ENCODE results near the gene PSMC6.
"Not testable (repeated sequence)": the region's sequence is repeated elsewhere in the genome, so short reads cannot be mapped to it uniquely, and the experiment has no call there.

DNA sequence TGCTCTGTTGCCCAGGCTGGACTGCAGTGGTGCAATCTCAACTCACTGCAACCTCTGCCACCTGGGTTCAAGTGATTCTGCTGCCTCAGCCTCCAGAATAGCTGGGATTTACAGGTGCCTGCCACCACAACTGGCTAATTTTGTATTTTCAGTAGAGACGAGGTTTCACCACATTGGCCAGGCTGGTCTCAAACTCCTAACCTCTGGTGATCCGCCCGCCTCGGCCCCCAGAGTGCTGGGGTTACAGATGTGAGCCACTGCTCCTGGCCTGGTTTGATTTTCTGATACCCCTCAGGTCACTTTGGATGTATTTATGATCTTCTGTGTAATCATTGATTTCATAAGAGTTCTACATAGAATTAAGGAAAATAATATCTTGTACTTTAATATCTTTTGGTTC is 55.9 kb downstream of the PSMC6 start:
- TF ChIP-seq, protein P1, sequence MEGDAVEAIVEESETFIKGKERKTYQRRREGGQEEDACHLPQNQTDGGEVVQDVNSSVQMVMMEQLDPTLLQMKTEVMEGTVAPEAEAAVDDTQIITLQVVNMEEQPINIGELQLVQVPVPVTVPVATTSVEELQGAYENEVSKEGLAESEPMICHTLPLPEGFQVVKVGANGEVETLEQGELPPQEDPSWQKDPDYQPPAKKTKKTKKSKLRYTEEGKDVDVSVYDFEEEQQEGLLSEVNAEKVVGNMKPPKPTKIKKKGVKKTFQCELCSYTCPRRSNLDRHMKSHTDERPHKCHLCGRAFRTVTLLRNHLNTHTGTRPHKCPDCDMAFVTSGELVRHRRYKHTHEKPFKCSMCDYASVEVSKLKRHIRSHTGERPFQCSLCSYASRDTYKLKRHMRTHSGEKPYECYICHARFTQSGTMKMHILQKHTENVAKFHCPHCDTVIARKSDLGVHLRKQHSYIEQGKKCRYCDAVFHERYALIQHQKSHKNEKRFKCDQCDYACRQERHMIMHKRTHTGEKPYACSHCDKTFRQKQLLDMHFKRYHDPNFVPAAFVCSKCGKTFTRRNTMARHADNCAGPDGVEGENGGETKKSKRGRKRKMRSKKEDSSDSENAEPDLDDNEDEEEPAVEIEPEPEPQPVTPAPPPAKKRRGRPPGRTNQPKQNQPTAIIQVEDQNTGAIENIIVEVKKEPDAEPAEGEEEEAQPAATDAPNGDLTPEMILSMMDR (conservative IDR thresholded peaks at IDR 0.05 in 1 of 2, IDR thresholded peaks at IDR 0.05 in 1 of 2; ENCODE audit: low read depth in 1 of 2, low read length in 2 of 2), result not testable (repeated sequence)
- not testable (repeated sequence) for TF ChIP-seq EZH2 (IDR thresholded peaks at IDR 0.05; ENCODE audit: low read length, missing control alignments)

All from fibroblast of lung (primary cell).